ENCODE measurements around the gene DSN1.

The DSN1 gene

GRCh38 chr20:36795691-36796090, 22.1 kb upstream of the DSN1 start:
- no peak for FAIRE-seq

GRCh38 chr20:36794116-36794474, 20.5 kb upstream of the DSN1 start:
- FAIRE-seq, result no peak

GRCh38 chr20:36793294-36794115, 19.9 kb upstream of the DSN1 start:
- FAIRE-seq, result no peak

- no peak for FAIRE-seq
Measured at GRCh38 chr20:36792422-36792821, 18.9 kb upstream of the DSN1 start.

- no peak for FAIRE-seq
Measured at GRCh38 chr20:36791862-36792261, 18.3 kb upstream of the DSN1 start.

DNA sequence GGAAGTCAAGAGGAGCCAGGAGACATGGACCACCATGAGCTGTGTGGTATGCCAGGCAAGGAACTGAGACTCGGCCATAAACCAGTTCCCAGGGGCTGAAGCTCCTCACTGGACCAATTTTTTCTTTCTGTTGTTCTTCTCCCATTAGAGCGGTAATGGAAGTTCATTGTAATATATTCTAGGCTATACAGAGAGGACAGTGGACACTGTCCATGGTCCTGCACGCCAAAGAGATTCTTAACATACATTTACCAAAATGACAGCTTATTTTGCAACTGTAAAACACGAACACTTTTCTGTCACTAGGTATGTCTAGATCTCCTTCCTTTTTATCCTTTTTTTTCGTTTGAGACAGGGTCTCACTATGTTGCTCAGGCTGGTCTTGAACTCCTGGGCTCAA, 13.1 kb upstream of the DSN1 start:
- no peak for FAIRE-seq

- no peak for FAIRE-seq
Measured at GRCh38 chr20:36786246-36786645, 12.7 kb upstream of the DSN1 start.

- FAIRE-seq, result no peak
Measured at GRCh38 chr20:36785308-36785707, 11.7 kb upstream of the DSN1 start.

GRCh38 chr20:36784900-36785299, 11.3 kb upstream of the DSN1 start:
- FAIRE-seq, result no peak

- FAIRE-seq, result no peak
Measured at GRCh38 chr20:36784116-36784515, 10.6 kb upstream of the DSN1 start.

- no peak for FAIRE-seq
Measured at GRCh38 chr20:36779656-36780025, 6.1 kb upstream of the DSN1 start.

- FAIRE-seq, result no peak
Measured at GRCh38 chr20:36778831-36779655, 5.5 kb upstream of the DSN1 start.

GRCh38 chr20:36777576-36777975, 4.0 kb upstream of the DSN1 start:
- no peak for FAIRE-seq

DNA sequence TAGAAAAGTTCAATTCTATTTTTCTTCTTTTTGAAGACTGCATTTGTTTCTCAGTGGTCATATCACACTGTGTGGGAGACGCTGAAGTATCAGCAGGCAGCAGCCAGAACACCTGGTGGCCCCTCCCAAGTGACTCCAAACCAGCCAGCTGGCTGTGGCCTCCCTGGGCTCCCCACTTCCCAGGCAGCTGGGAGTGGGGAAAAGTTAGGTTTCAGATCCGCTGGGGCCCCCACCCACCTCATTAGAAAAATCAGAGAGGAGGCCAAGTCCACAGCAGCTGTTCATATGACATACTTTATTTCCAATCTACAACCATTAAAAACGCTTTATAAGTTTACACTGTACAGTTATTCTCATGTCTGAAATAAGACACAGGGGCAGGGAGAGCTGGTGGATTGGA, 3.6 kb upstream of the DSN1 start:
- no peak for FAIRE-seq

GRCh38 chr20:36775826-36776225, 2.3 kb upstream of the DSN1 start:
- no peak for FAIRE-seq

- FAIRE-seq, result no peak
Measured at GRCh38 chr20:36775196-36775595, 1.6 kb upstream of the DSN1 start.

DNA sequence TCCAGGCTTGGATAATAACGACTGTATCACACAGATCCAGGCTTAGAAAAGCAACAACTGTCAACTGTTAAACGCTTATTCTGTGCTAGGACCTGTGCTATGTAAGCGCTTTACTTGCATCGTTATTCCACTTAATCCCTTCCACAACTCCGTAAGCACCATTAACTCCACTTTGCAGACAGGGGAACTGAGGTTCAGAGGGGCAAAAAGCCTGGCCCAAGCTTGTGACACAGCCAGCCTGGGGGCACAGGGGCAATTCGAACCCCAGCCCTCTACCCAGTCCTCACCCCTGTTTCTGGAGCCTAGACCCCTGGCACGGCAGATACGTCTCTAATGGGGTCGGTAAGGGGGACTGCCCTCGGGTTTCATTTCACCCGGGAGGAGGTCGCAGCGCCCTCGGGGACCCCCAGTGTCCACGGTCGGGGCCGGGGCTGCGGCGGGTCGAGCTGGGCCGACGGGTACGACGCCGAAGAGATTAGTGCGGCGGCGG, 411 bp downstream of the DSN1 start:
- no peak for FAIRE-seq

DNA sequence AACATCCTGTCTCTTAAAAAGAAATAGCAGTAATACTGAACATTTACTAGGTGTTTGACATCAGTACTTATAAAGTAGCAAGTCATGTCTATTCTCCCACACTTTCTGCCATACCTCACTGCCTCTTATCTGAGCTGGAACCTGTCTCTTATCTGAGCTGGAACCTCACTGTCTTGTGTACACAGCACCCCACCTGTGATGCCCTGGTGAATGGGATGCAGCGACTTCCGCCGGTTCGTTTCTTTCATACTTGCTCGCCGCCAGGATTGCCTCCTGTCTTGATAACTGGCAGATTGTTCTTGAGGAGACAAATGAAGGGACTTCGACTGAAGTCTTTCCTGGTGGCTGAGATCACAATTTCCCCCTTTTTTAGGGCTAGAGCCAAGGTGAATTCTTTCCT, 2.9 kb downstream of the DSN1 start:
- FAIRE-seq, result no peak

GRCh38 chr20:36768768-36769430, 4.7 kb downstream of the DSN1 start:
- FAIRE-seq, result no peak

DNA sequence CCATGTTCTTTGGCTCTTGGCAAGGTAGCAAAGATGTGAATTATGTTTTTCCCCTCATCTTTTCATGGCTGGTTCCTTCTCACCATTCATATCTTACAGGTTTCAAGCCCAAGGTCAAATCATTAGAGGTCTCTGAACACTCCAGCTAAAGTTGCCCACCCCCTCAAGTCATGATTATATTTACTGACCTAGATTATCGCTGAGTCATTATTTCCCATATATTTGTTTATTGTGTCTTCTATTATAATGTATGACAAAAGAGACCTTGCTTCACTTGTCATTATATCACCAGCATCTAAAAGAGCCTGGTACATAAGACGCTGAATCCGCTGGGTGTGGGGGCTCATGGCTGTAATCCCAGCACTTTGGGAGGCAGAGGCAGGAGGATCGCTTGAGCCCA, 12.4 kb downstream of the DSN1 start:
- FAIRE-seq, result no peak

GRCh38 chr20:36760647-36761046, 12.9 kb downstream of the DSN1 start:
- no peak for FAIRE-seq

- FAIRE-seq, result no peak
Measured at GRCh38 chr20:36758276-36758675, 15.3 kb downstream of the DSN1 start.

- FAIRE-seq, result no peak
Measured at GRCh38 chr20:36756496-36756895, 17.1 kb downstream of the DSN1 start.

Data from endometrium (tissue), 2 donors.